Upper lobe of left lung (tissue), 6 donors: ENCODE results near the gene MAPK11. TPM values are rescaled to one million over a fixed set of nuclear protein-coding genes. Genes with fewer than 3 reads are reported as not detected.

Source experiments
- ATAC-seq, 2 donors: fragments of 200-7000 bp; cut with Tn5 transposase; one replicate each; pipeline ENCODE4 v1.9.1; 2022; ENCODE audit warnings: mild to moderate bottlenecking in 2 of 2, moderate library complexity in 2 of 2; ENCODE audit not compliant: low FRiP score in 2 of 2
- DNase-seq, 2 donors: peaks; one replicate each; pipeline ENCODE4 v3.0.0-alpha.2; 2019 to 2020
- H3K27ac ChIP-seq, 4 donors: fragments of 200-600 bp; sonication (generic); one replicate each; pipeline ENCODE4 v1.5.1; 2016 to 2019
- H3K27me3 ChIP-seq, 4 donors: fragments of 200-600 bp; sonication (generic); one replicate each; pipeline ENCODE4 v1.5.1; 2017 to 2019
- H3K36me3 ChIP-seq, 4 donors: fragments of 200-600 bp; sonication (generic); one replicate each; pipeline ENCODE4 v1.5.1; 2016 to 2019
- H3K4me1 ChIP-seq, 4 donors: fragments of 200-600 bp; sonication (generic); one replicate each; pipeline ENCODE4 v1.5.1; 2018 to 2019
- H3K4me3 ChIP-seq, 4 donors: fragments of 200-600 bp; sonication (generic); one replicate each; pipeline ENCODE4 v1.5.1; 2017 to 2019; ENCODE audit warnings: mild to moderate bottlenecking in 2 of 4, moderate library complexity in 1 of 4
- H3K9me3 ChIP-seq, 4 donors: fragments of 200-600 bp; sonication (generic); one replicate each; pipeline ENCODE4 v1.5.1; 2018 to 2019
- EP300 ChIP-seq, 4 donors: sonication (generic); formaldehyde crosslinking; IDR thresholded peaks; one replicate each; pipeline ENCODE4 v1.5.1; 2017; ENCODE audit warnings: antibody characterized with exemption in 4 of 4, control low read depth in 2 of 4
- POLR2A ChIP-seq, 4 donors: fragments of 450-650 bp; IDR thresholded peaks; one replicate each; pipeline ENCODE4 v1.5.1; 2016 to 2017; ENCODE audit warnings: antibody characterized with exemption in 4 of 4, mild to moderate bottlenecking in 2 of 4
- POLR2AphosphoS5 ChIP-seq, 2 donors: sonication (generic); formaldehyde crosslinking; IDR thresholded peaks; one replicate each; pipeline ENCODE4 v1.5.1; 2017; ENCODE audit warnings: antibody characterized with exemption in 2 of 2
- WGBS, 2 donors: methylation state at CpG; one replicate each; pipeline ENCODE4 v1.1.5; 2017 to 2018; 5-methylcytosine and 5-hydroxymethylcytosine counted together
- total RNA-seq, 6 donors: library from RNA; depleted of rRNA in 4 of 6; stranded (reverse); fragments of >200 nt in 4 of 6; gene quantifications; one replicate each; pipeline versions ENCODE4 v1.1.0 to v1.2.1, GENCODE V29; 2016 to 2021
- TF ChIP-seq, protein P1 (sequence below), 6 experiments: fragments of 450-650 bp in 4 of 6; fragments of 200-600 bp in 2 of 6; sonication (generic) in 2 of 6; IDR thresholded peaks; one replicate each; pipeline ENCODE4 v1.5.1; 2016 to 2019; ENCODE audit warnings: antibody characterized with exemption in 6 of 6
- donor health status: DM: no; HTN: no; CAD: no; lungs with moderate emphysema.
- donor health status: DM: no; HTN: yes; CAD: no; lungs with severe emphysema.

Gene MAPK11
- total RNA-seq, 6 donors from 2014 or later: 3.1 to 27.3 (median 8.6) TPM

DNA sequence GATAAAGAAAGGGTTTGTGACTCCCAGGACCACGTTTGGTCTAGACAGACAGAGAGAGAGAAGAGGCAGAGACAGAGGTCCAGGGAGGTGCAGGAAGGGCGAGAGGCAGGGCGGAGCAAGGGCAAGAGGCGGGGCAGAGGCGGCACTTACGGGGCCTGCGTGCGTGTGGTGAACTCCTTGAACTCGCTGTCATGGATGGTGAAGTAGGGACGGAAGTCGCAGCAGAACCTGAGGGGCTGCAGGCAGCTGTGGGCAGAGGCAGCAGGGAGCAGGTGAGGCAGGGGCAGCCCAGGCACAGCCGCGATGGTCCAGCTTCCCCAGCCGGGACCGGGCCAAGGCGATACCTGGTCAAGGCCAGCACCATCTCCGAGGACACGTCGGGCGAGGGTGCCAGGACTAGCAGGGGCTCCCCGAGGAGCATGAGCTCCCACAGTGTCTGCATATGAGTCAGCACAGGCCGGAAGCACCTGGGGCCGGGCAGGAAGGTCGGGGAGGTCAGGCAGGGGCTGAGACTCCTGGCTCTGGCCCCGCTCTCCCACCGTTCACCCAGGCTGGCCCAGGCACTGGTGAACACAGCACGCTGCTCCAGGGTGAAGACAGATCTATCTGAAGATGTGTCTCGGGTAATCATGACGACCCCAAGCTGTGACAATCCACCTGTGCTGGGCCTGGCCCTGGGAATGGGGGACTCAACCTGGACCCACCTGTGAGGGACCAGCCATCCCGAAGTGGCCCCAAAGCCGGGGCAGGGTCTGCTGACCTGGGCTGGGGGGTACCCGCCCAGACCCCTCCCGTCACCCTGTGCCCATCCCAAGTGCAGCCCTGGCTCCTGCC lies 44.5 kb upstream of the MAPK11 start:
- Histone ChIP-seq H3K27me3 (no peaks in the 10 kb centered on the region), H3K9me3 (no peaks in the 10 kb centered on the region), H3K27ac (peak overlapping the region in 3 of 4 donors; percentile 5 to 77 (median 70)), H3K4me3 (peak overlapping the region in 3 of 4 donors; percentile 23 to 33 (median 29)), H3K36me3 (peaks cover 0 to 3% (median 0%) of the 10 kb centered on the region in 4 donors), H3K4me1 (peaks cover 18 to 30% (median 22%) of the 10 kb centered on the region in 4 donors)
- ATAC-seq (peak; percentile 63 to 69), DNase-seq (peak; percentile 86 to 91)
- WGBS, 2 donors: 30 to 41% methylated on average over 17 to 27 of the region's 33 CpGs
- TF ChIP-seq, protein P1, sequence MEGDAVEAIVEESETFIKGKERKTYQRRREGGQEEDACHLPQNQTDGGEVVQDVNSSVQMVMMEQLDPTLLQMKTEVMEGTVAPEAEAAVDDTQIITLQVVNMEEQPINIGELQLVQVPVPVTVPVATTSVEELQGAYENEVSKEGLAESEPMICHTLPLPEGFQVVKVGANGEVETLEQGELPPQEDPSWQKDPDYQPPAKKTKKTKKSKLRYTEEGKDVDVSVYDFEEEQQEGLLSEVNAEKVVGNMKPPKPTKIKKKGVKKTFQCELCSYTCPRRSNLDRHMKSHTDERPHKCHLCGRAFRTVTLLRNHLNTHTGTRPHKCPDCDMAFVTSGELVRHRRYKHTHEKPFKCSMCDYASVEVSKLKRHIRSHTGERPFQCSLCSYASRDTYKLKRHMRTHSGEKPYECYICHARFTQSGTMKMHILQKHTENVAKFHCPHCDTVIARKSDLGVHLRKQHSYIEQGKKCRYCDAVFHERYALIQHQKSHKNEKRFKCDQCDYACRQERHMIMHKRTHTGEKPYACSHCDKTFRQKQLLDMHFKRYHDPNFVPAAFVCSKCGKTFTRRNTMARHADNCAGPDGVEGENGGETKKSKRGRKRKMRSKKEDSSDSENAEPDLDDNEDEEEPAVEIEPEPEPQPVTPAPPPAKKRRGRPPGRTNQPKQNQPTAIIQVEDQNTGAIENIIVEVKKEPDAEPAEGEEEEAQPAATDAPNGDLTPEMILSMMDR (IDR thresholded peaks at IDR 0.05): no peak
- TF ChIP-seq POLR2A (IDR thresholded peaks at IDR 0.05) (peak in 1 of 4 donors; percentile 37), EP300 (IDR thresholded peaks at IDR 0.05) (no peak), POLR2AphosphoS5 (IDR thresholded peaks at IDR 0.05) (no peak)

DNA sequence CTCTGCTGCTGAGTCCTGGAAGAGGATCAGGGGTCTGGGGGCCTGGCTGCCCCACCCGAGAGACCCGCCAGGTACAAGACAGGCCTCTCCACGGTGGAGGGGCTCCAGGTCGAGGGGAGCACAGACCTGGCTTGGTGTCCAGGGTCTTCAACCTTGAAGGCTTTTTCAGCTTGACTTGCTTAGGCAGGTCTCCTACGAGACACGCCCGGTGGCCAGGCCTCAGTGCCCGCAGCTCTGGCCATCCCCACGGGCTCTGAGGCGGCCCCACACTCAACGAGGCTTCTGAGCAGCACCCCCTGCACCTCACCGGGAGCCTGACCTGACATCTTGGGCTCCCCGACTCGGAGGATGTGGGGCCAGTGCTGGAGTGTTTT lies 43.9 kb upstream of the MAPK11 start:
- ATAC-seq: no peak
- no peak for TF ChIP-seq EP300 (IDR thresholded peaks at IDR 0.05)
- TF ChIP-seq POLR2A (IDR thresholded peaks at IDR 0.05): no peak
- Histone ChIP-seq H3K4me3 (peak overlapping the region in 3 of 4 donors; percentile 23 to 33 (median 29)), H3K4me1 (peaks cover 23 to 36% (median 28%) of the 10 kb centered on the region in 4 donors), H3K27me3 (no peaks in the 10 kb centered on the region), H3K27ac (peak overlapping the region in 3 of 4 donors; percentile 5 to 77 (median 70)), H3K36me3 (peaks cover 0 to 3% (median 0%) of the 10 kb centered on the region in 4 donors), H3K9me3 (no peaks in the 10 kb centered on the region)
- DNase-seq: no peak
- 50 to 58% methylated on average over 4 to 6 of the region's 14 CpGs for WGBS, 2 donors

DNA sequence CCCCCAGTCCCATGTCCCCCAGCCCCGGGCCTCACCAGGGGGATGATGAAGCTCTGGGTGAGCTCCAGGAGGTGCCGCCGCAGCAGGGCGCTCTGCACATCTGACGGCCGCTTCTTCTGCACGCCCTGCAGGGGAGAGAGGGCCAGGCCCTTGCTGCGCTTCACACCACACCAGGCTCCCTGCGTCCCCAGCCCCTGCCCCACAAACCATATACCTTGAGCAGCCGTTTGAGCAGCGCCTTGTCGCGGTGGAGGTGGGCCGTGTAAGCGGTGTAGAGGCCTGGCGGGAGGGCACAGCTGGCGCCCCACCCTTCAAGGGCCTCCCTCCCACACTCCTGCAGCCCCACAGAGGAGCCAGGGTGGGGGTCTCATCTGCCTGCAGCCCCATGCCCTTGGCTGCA lies 43.4 kb upstream of the MAPK11 start:
- H3K4me1 ChIP-seq: peaks cover 27 to 41% (median 33%) of the 10 kb centered on the region in 4 donors
- 97% methylated on average over 10 of the region's 17 CpGs; no CpG with 5 or more reads in 1 of the 2 donors for WGBS, 2 donors
- H3K27ac ChIP-seq: peak overlapping the region in 1 of 4 donors; percentile 70
- peaks cover 0 to 3% (median 0%) of the 10 kb centered on the region in 4 donors for H3K36me3 ChIP-seq
- no peaks in the 10 kb centered on the region for H3K9me3 ChIP-seq
- H3K4me3 ChIP-seq: no peak overlapping the region
- H3K27me3 ChIP-seq: no peaks in the 10 kb centered on the region
- ATAC-seq (no peak), DNase-seq (peak in 1 of 2 donors; percentile 73)
- TF ChIP-seq, protein P1 (IDR thresholded peaks at IDR 0.05): no peak

DNA sequence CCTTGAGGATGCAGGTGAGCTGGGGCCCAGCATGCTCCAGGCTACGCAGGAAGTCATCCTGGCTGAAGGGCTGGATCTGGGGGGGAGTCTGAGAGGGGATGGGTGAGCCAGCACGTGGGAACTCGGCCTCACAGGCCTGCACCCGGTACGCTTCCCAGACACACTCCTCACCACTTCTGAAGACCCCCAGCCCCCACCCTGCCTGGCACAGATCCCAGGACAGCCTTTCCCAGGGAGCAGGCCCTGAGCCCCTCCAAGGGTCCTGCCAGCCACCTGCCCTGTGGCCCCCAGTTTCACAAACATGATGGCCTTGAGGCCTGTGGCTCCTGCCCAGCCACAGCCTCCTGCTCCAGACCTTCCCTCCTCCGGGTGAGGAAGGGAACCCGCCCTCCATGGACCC lies 42.8 kb upstream of the MAPK11 start:
- DNase-seq (peak in 1 of 2 donors; percentile 50), ATAC-seq (no peak)
- TF ChIP-seq POLR2A (IDR thresholded peaks at IDR 0.05): no peak
- Histone ChIP-seq H3K36me3 (peaks cover 0 to 3% (median 0%) of the 10 kb centered on the region in 4 donors), H3K27ac (no peak overlapping the region), H3K9me3 (no peaks in the 10 kb centered on the region), H3K4me3 (no peak overlapping the region), H3K4me1 (peaks cover 31 to 47% (median 38%) of the 10 kb centered on the region in 4 donors), H3K27me3 (no peaks in the 10 kb centered on the region)
- 89% methylated on average over 5 to 7 of the region's 7 CpGs for WGBS, 2 donors

DNA sequence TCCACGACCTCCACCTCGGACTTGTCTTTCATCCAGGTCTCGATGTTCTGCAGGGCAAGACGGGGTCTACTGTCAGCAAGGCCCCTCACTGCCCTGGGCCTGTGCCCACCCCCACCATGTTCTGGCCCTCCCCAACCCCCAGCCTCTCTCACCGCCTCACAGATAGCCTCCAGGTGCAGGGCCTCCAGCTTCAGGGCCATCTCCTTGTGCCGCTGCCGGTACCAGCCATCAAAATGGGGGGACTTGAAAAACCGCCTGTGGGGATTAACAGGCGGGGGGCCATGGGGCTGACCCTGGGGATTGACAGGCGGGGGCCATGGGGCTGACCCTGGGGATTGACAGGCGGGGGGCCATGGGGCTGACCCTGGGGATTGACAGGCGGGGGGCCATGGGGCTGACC lies 42.2 kb upstream of the MAPK11 start:
- Histone ChIP-seq H3K27me3 (no peaks in the 10 kb centered on the region), H3K4me1 (peaks cover 35 to 50% (median 42%) of the 10 kb centered on the region in 4 donors)

DNA sequence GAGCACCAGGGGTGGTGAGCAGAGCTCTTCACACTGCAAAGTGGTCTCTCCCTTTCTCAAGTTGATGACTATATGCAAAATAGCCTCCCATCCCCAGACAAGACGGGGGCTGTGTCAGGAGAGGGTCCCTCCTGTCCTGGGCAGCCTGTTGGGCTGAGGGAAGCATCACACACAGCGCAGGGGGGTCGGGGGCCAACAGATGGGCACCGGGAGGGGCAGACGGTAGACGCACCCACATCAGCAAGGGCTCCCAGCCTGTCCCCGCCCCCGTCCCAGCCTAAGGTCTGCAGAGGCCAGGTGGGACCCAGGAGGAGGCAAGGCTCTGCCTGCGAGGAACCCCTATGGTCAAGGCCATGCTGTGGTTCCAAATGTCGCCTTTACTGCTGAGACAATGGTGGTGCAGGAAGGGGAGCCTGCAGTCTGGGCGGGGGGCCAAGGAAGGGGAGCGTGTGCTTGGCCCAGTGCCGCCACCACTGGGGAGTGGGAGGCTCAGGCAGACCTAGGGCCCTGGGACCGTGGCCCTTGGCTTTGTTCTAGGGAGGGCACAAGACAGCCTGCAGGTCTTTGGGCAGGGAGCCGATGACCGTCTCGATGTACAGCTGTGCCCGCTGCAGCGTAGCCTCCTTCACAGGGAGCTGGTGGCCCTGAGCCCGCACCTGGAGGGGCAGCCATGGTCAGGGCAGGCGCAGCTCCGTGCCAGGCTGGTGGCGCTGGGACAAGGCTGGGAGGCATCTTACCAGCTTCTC lies 41.6 kb upstream of the MAPK11 start:
- H3K27ac ChIP-seq: peak overlapping the region in 1 of 4 donors; percentile 94
- peak in 1 of 2 donors; percentile 76 for DNase-seq
- TF ChIP-seq EP300 (IDR thresholded peaks at IDR 0.05) (no peak), POLR2A (IDR thresholded peaks at IDR 0.05) (no peak), POLR2AphosphoS5 (IDR thresholded peaks at IDR 0.05) (no peak)
- TF ChIP-seq, protein P1 (IDR thresholded peaks at IDR 0.05): no peak
- peaks cover 0 to 3% (median 0%) of the 10 kb centered on the region in 4 donors for H3K36me3 ChIP-seq
- H3K27me3 ChIP-seq: no peaks in the 10 kb centered on the region
- H3K4me3 ChIP-seq: no peak overlapping the region
- ATAC-seq: no peak
- WGBS, 2 donors: 83 to 85% methylated on average over 3 to 22 of the region's 23 CpGs
- H3K4me1 ChIP-seq: peaks cover 35 to 50% (median 42%) of the 10 kb centered on the region in 4 donors
- no peaks in the 10 kb centered on the region for H3K9me3 ChIP-seq

More for the DNA sequence above, 42.2 kb upstream of the MAPK11 start:
- H3K27ac ChIP-seq: no peak overlapping the region
- ATAC-seq (no peak), DNase-seq (no peak)
- peaks cover 0 to 3% (median 0%) of the 10 kb centered on the region in 4 donors for H3K36me3 ChIP-seq
- no peak overlapping the region for H3K4me3 ChIP-seq
- no peaks in the 10 kb centered on the region for H3K9me3 ChIP-seq
- TF ChIP-seq POLR2AphosphoS5 (IDR thresholded peaks at IDR 0.05) (no peak), EP300 (IDR thresholded peaks at IDR 0.05) (no peak)
- WGBS, 2 donors: 98% methylated on average over 7 of the region's 12 CpGs; no CpG with 5 or more reads in 1 of the 2 donors
